A673 (cell line): Measurements from ENCODE around the gene REV1. TPM values are rescaled to one million over a fixed set of nuclear protein-coding genes. Genes with fewer than 3 reads are reported as not detected.

Source experiments
- BruUV-seq: library from RNA; stranded (reverse); fragments of 400-500 nt; replicated peaks from 2 replicates; lab custom pipeline; 2021; lab: Mats Ljungman, UMichigan
- CTCF ChIA-PET: fragments of 300-600 bp; sonication (Branson Sonifier 250); formaldehyde crosslinking; loops from one replicate; lab custom pipeline; 2022; ENCODE audit warnings: antibody characterized with exemption; lab: Charles Lee
- POLR2A ChIA-PET: fragments of 300-600 bp; sonication (Branson Sonifier 250); formaldehyde crosslinking; loops from one replicate; lab custom pipeline; 2022; ENCODE audit warnings: antibody characterized with exemption; ENCODE audit not compliant: low non-redundant PET; lab: Charles Lee
- DNase-seq: peaks from one replicate; pipeline ENCODE4 v3.0.0-alpha.2; 2015; ENCODE audit warnings: low spot score
- H3K27ac ChIP-seq: fragments of 200-600 bp; sonication (generic); 2 replicates; pipeline ENCODE4 v1.5.1; 2016; ENCODE audit warnings: mixed run types, low read depth, mild to moderate bottlenecking, mixed read lengths, antibody characterized with exemption, low read length; ENCODE audit not compliant: poor library complexity, severe bottlenecking
- H3K27me3 ChIP-seq: fragments of 200-600 bp; sonication (generic); replicated peaks from 2 replicates; pipeline ENCODE4 v1.6.1; 2017; ENCODE audit warnings: mixed run types, low read depth, mild to moderate bottlenecking, mixed read lengths, antibody characterized with exemption, low read length; ENCODE audit not compliant: insufficient read depth, poor library complexity
- H3K36me3 ChIP-seq: fragments of 200-600 bp; sonication (generic); 2 replicates; pipeline ENCODE4 v1.6.1; 2016; ENCODE audit warnings: mixed run types, mild to moderate bottlenecking, mixed read lengths, antibody characterized with exemption, low read length; ENCODE audit not compliant: insufficient read depth, poor library complexity, severe bottlenecking
- H3K4me1 ChIP-seq: fragments of 200-600 bp; sonication (generic); 2 replicates; pipeline ENCODE4 v1.6.1; 2017; ENCODE audit warnings: mixed run types, mild to moderate bottlenecking, mixed read lengths, antibody characterized with exemption, low read length; ENCODE audit not compliant: insufficient read depth, poor library complexity, severe bottlenecking
- H3K4me3 ChIP-seq: fragments of 200-600 bp; sonication (generic); 2 replicates; pipeline ENCODE4 v1.5.1; 2016; ENCODE audit warnings: low read depth, mixed run types, mild to moderate bottlenecking, mixed read lengths, low read length; ENCODE audit not compliant: poor library complexity, severe bottlenecking
- H3K9me3 ChIP-seq: fragments of 200-600 bp; sonication (generic); 2 replicates; pipeline ENCODE4 v1.6.1; 2016; ENCODE audit warnings: mixed run types, low read depth, mild to moderate bottlenecking, mixed read lengths, antibody characterized with exemption, low read length; ENCODE audit not compliant: poor library complexity, severe bottlenecking
- EZH2 ChIP-seq: fragments of 200-600 bp; sonication (generic); IDR thresholded peaks from 2 replicates; pipeline ENCODE4 v1.6.1; 2017; ENCODE audit warnings: borderline replicate concordance, low read depth, mild to moderate bottlenecking, mixed read lengths, antibody characterized with exemption, low read length; ENCODE audit not compliant: poor library complexity, severe bottlenecking
- intact Hi-C: fragments of 100-400 bp; cut with micrococcal nuclease; formaldehyde crosslinking; loops from one replicate; pipeline ENCODE4 v1.10.0; 2022; ENCODE audit not compliant: unreplicated experiment
- total RNA-seq: library from RNA; stranded (reverse); gene quantifications from 2 replicates; pipeline ENCODE4 v1.2.3, GENCODE V29; 2021
- TF ChIP-seq, protein P1 (sequence below): fragments of 300-800, 200-600 bp; sonication (generic); conservative IDR thresholded peaks from 2 replicates; pipeline ENCODE4 v1.5.1; 2017; ENCODE audit warnings: low read depth, mild to moderate bottlenecking, antibody characterized with exemption, low read length, moderate library complexity, mixed read lengths

Gene REV1
- total RNA-seq, 1 experiment from 2014 or later, result 38.1 TPM

- DNase-seq, result no peak
- H3K27ac ChIP-seq, result no peak overlapping the region
- TF ChIP-seq, protein P1, sequence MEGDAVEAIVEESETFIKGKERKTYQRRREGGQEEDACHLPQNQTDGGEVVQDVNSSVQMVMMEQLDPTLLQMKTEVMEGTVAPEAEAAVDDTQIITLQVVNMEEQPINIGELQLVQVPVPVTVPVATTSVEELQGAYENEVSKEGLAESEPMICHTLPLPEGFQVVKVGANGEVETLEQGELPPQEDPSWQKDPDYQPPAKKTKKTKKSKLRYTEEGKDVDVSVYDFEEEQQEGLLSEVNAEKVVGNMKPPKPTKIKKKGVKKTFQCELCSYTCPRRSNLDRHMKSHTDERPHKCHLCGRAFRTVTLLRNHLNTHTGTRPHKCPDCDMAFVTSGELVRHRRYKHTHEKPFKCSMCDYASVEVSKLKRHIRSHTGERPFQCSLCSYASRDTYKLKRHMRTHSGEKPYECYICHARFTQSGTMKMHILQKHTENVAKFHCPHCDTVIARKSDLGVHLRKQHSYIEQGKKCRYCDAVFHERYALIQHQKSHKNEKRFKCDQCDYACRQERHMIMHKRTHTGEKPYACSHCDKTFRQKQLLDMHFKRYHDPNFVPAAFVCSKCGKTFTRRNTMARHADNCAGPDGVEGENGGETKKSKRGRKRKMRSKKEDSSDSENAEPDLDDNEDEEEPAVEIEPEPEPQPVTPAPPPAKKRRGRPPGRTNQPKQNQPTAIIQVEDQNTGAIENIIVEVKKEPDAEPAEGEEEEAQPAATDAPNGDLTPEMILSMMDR, result no peak
- no peak for TF ChIP-seq EZH2
- H3K9me3 ChIP-seq, result no peaks in the 10 kb centered on the region
- no TSS peak for BruUV-seq
- CTCF ChIA-PET, result no interaction called here
- no peaks in the 10 kb centered on the region for H3K27me3 ChIP-seq
- H3K4me3 ChIP-seq, result no peak overlapping the region
- no peaks in the 10 kb centered on the region for H3K36me3 ChIP-seq
- intact Hi-C loops, result no loop called here
- POLR2A ChIA-PET, result no interaction called here
- peaks cover 8% of the 10 kb centered on the region for H3K4me1 ChIP-seq
Observed at GRCh38 chr2:99480390-99480789, 9.4 kb downstream of the REV1 start.

- Histone ChIP-seq H3K27me3 (no peaks in the 10 kb centered on the region), H3K36me3 (no peaks in the 10 kb centered on the region), H3K4me1 (peaks cover 4% of the 10 kb centered on the region), H3K9me3 (no peaks in the 10 kb centered on the region), H3K27ac (no peak overlapping the region), H3K4me3 (no peak overlapping the region)
- ChIA-PET CTCF (no interaction called here), POLR2A (no interaction called here)
- no peak for DNase-seq
- TF ChIP-seq, protein P1, result no peak
- TF ChIP-seq EZH2, result no peak
- intact Hi-C loops, result no loop called here
- no TSS peak for BruUV-seq
Observed at GRCh38 chr2:99478632-99479031, 11.2 kb downstream of the REV1 start.

- H3K9me3 ChIP-seq, result no peaks in the 10 kb centered on the region
- ChIA-PET POLR2A (no interaction called here), CTCF (no interaction called here)
- no peak for DNase-seq
- no peaks in the 10 kb centered on the region for H3K27me3 ChIP-seq
- no TSS peak for BruUV-seq
- TF ChIP-seq EZH2, result no peak
- TF ChIP-seq, protein P1, result no peak
- no peaks in the 10 kb centered on the region for H3K36me3 ChIP-seq
- intact Hi-C loops, result no loop called here
- H3K4me3 ChIP-seq, result no peak overlapping the region
- no peak overlapping the region for H3K27ac ChIP-seq
- H3K4me1 ChIP-seq, result peaks cover 4% of the 10 kb centered on the region
Observed at GRCh38 chr2:99477054-99477453, 12.8 kb downstream of the REV1 start.
